Osteoblast (primary cell): Measurements from ENCODE around the gene COL18A1. TPM values are rescaled to one million over a fixed set of nuclear protein-coding genes. Genes with fewer than 3 reads are reported as not detected.

Experiments
- DNase-seq: peaks from one replicate; pipeline ENCODE4 v3.0.0; 2011; ENCODE audit warnings: low spot score, mixed read lengths; ENCODE audit not compliant: insufficient read length; ENCODE audit errors: missing footprints
- H2AFZ ChIP-seq: 2 replicates; pipeline ENCODE4 v1.6.0; 2011; ENCODE audit warnings: mild to moderate bottlenecking, low read length
- H3K27ac ChIP-seq: 2 replicates; pipeline ENCODE4 v1.5.1; 2011; ENCODE audit warnings: mild to moderate bottlenecking, low read depth, low read length, moderate library complexity
- H3K27me3 ChIP-seq: 2 replicates; pipeline ENCODE4 v1.6.0; 2012; ENCODE audit warnings: mild to moderate bottlenecking, control low read depth, inconsistent platforms, low read length, moderate library complexity; ENCODE audit not compliant: insufficient read depth
- H3K36me3 ChIP-seq: 2 replicates; pipeline ENCODE4 v1.5.1; 2011; ENCODE audit warnings: mild to moderate bottlenecking, low read length, control low read depth, moderate library complexity; ENCODE audit not compliant: insufficient read depth
- H3K4me1 ChIP-seq: 2 replicates; pipeline ENCODE4 v1.5.1; 2011; ENCODE audit warnings: mild to moderate bottlenecking, low read length, control low read depth, moderate library complexity; ENCODE audit not compliant: insufficient read depth
- H3K4me2 ChIP-seq: 2 replicates; pipeline ENCODE4 v1.6.0; 2011; ENCODE audit warnings: mild to moderate bottlenecking, low read length; ENCODE audit not compliant: insufficient read depth
- H3K4me3 ChIP-seq: fragments of 200-600 bp; sonication (generic); 3 replicates; pipeline ENCODE4 v1.5.1; 2012; ENCODE audit warnings: mild to moderate bottlenecking, low read length, inconsistent platforms; ENCODE audit not compliant: insufficient read depth
- H3K79me2 ChIP-seq: 2 replicates; pipeline ENCODE4 v1.6.0; 2012; ENCODE audit warnings: mild to moderate bottlenecking, low read length, control low read depth, inconsistent platforms; ENCODE audit not compliant: insufficient read depth
- H3K9me3 ChIP-seq: 2 replicates; pipeline ENCODE4 v1.5.1; 2011; ENCODE audit warnings: low read depth, low read length, control low read depth
- H4K20me1 ChIP-seq: 2 replicates; pipeline ENCODE4 v1.6.0; 2012; ENCODE audit warnings: mild to moderate bottlenecking, low read length, control low read depth; ENCODE audit not compliant: insufficient read depth
- CTCF ChIP-seq: IDR thresholded peaks from 2 replicates; pipeline ENCODE4 v1.5.1; 2011; ENCODE audit warnings: mild to moderate bottlenecking, low read depth, low read length, moderate library complexity; ENCODE audit errors: extremely low read depth
- total RNA-seq: library from RNA; depleted of rRNA; stranded (reverse); fragments of >200 nt; gene quantifications from 2 replicates; pipeline ENCODE4 v1.2.3, GENCODE V29; 2012

COL18A1 gene
- total RNA-seq, 1 donor = 8.3 TPM

GRCh38 chr21:45379171-45379900 lies 25.6 kb upstream of the COL18A1 start:
- Histone ChIP-seq H3K79me2 (no peaks in the 10 kb centered on the region), H3K27ac (no peak overlapping the region), H3K9me3 (no peaks in the 10 kb centered on the region), H4K20me1 (no peaks in the 10 kb centered on the region), H3K4me1 (no peaks in the 10 kb centered on the region), H3K4me2 (no peak overlapping the region), H3K36me3 (no peaks in the 10 kb centered on the region), H3K4me3 (no peak overlapping the region), H2AFZ (no peak overlapping the region), H3K27me3 (peaks cover 5% of the 10 kb centered on the region)
- TF ChIP-seq CTCF = no peak
- peak; percentile 3 for DNase-seq

GRCh38 chr21:45379901-45380330 lies 25.0 kb upstream of the COL18A1 start:
- Histone ChIP-seq H3K27ac (no peak overlapping the region), H3K79me2 (no peaks in the 10 kb centered on the region), H2AFZ (no peak overlapping the region), H3K9me3 (no peaks in the 10 kb centered on the region), H3K4me2 (no peak overlapping the region), H3K4me3 (no peak overlapping the region), H3K4me1 (no peaks in the 10 kb centered on the region), H3K36me3 (no peaks in the 10 kb centered on the region), H4K20me1 (no peaks in the 10 kb centered on the region), H3K27me3 (peaks cover 5% of the 10 kb centered on the region)
- DNase-seq = peak; percentile 48
- no peak for TF ChIP-seq CTCF

GRCh38 chr21:45380566-45380965 lies 24.4 kb upstream of the COL18A1 start:
- Histone ChIP-seq H3K4me3 (no peak overlapping the region), H3K36me3 (no peaks in the 10 kb centered on the region), H3K9me3 (no peaks in the 10 kb centered on the region), H2AFZ (no peak overlapping the region), H3K4me1 (no peaks in the 10 kb centered on the region), H3K27me3 (peaks cover 10% of the 10 kb centered on the region), H3K27ac (no peak overlapping the region), H3K4me2 (no peak overlapping the region), H3K79me2 (no peaks in the 10 kb centered on the region), H4K20me1 (no peaks in the 10 kb centered on the region)
- TF ChIP-seq CTCF = no peak
- DNase-seq = no peak

- Histone ChIP-seq H3K27ac (no peak overlapping the region), H3K4me2 (no peak overlapping the region), H3K27me3 (peaks cover 10% of the 10 kb centered on the region), H3K9me3 (no peaks in the 10 kb centered on the region), H2AFZ (no peak overlapping the region), H3K4me1 (peaks cover under 1% of the 10 kb centered on the region), H3K79me2 (no peaks in the 10 kb centered on the region), H3K4me3 (no peak overlapping the region), H3K36me3 (no peaks in the 10 kb centered on the region), H4K20me1 (no peaks in the 10 kb centered on the region)
- DNase-seq = no peak
- TF ChIP-seq CTCF = no peak
Observed at GRCh38 chr21:45381036-45381787, 23.8 kb upstream of the COL18A1 start.
